Stimulated activated CD8-positive, alpha-beta memory T cell treated with anti-CD3 and anti-CD28 coated beads, Interleukin-15, amount 100 ng/mL, for 4 hours (primary cell): ENCODE measurements around the gene KLC3.

Source experiments
- DNase-seq, 2 donors: peaks; one replicate each; pipeline ENCODE4 v3.0.0-alpha.2; 2020; ENCODE audit warnings: low read depth in 2 of 2

Gene KLC3

GRCh38 chr19:45376045-45376724 lies 35.6 kb downstream of the KLC3 start:
- DNase-seq, result no peak

GRCh38 chr19:45380107-45380506 lies 39.6 kb downstream of the KLC3 start:
- no peak for DNase-seq

GRCh38 chr19:45382426-45382825 lies 41.9 kb downstream of the KLC3 start:
- DNase-seq, result no peak

GRCh38 chr19:45385392-45386221 lies 45.1 kb downstream of the KLC3 start:
- DNase-seq, result no peak

- no peak for DNase-seq
Measured at GRCh38 chr19:45391346-45391745, 50.8 kb downstream of the KLC3 start.

- DNase-seq, result no peak
Measured at GRCh38 chr19:45391871-45392665, 51.5 kb downstream of the KLC3 start.

- DNase-seq, result no peak
Measured at GRCh38 chr19:45395821-45396617, 55.5 kb downstream of the KLC3 start.

GRCh38 chr19:45400192-45400591 lies 59.6 kb downstream of the KLC3 start:
- no peak for DNase-seq
